Nephron (organoid): ENCODE measurements around the gene CREB3L4.

Source experiments
- H3K27ac Mint-ChIP-seq, 3 experiments: 2 replicates each; pipeline ENCODE4 v1.8.0; 2020; ENCODE audit warnings: mixed read lengths in 3 of 3, mild to moderate bottlenecking in 2 of 3, moderate library complexity in 1 of 3
- H3K27me3 Mint-ChIP-seq: 2 replicates; pipeline ENCODE4 v1.8.0; 2021; ENCODE audit warnings: low read depth, mild to moderate bottlenecking, moderate library complexity, mixed read lengths
- H3K36me3 Mint-ChIP-seq: 2 replicates; pipeline ENCODE4 v1.8.0; 2020; ENCODE audit warnings: low read depth, mixed read lengths
- H3K4me1 Mint-ChIP-seq: 2 replicates; pipeline ENCODE4 v1.8.0; 2020; ENCODE audit warnings: mixed read lengths
- H3K4me3 Mint-ChIP-seq, 3 experiments: 2 replicates each; pipeline ENCODE4 v1.8.0; 2020; ENCODE audit warnings: mild to moderate bottlenecking in 3 of 3, mixed read lengths in 3 of 3, moderate library complexity in 2 of 3
- H3K9me3 Mint-ChIP-seq: 2 replicates; pipeline ENCODE4 v1.8.0; 2020; ENCODE audit warnings: mixed read lengths
- TF ChIP-seq, protein P1 (sequence below), 3 experiments: fragments of 200-600 bp; sonication (generic); IDR thresholded peaks; one replicate each; pipeline ENCODE4 v1.5.0; 2021; ENCODE audit warnings: antibody characterized with exemption in 3 of 3; ENCODE audit not compliant: unreplicated experiment in 3 of 3

Gene CREB3L4

DNA sequence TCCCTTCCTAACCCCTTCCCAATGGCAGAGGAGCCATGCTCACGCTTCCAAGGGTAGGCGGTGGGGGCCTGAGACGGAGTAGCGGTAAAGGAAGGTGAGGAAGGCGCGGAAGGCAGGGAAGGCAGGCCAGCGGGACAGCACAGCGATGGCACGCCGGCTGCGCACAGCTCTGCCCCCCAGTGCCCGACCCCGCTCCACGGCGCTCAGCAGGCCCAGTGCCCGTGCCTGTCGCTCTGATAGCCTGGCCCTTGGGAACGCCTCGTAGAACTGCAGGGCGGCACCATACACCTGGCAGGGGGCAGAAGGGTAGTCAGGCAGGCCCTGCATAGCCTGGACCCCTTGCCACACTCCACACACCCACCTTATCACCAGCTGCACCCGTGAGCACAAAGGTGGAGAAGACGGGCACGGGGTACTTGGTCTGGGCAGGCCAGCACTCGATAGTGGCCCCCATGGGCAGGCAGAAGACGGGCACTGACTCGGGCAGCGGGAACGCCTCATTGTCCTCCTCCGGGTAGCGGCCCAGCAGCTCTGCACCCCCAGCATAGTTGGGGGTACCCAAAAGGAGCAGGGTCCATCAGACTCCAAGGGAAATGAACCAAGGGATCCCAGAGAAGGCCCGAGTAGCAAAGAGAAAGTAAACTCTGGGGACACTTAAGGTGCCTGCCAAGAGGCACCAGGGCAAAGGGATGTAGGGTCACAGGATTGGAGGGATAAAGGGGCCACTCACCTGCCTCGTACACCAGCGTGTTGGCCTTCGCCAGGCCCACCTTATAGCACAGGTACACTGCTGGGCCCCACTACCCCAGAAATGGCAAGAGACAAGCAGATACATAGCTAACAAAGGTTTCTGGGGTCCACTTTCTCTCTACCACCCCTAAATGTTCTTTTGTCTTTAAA, 25.6 kb upstream of the CREB3L4 start:
- peak overlapping the region in 1 of 3 experiments; percentile 43 for H3K4me3 Mint-ChIP-seq
- no peaks in the 10 kb centered on the region for H3K9me3 Mint-ChIP-seq
- peaks cover 10% of the 10 kb centered on the region for H3K4me1 Mint-ChIP-seq
- no peak overlapping the region for H3K27ac Mint-ChIP-seq
- no peaks in the 10 kb centered on the region for H3K27me3 Mint-ChIP-seq
- TF ChIP-seq, protein P1, sequence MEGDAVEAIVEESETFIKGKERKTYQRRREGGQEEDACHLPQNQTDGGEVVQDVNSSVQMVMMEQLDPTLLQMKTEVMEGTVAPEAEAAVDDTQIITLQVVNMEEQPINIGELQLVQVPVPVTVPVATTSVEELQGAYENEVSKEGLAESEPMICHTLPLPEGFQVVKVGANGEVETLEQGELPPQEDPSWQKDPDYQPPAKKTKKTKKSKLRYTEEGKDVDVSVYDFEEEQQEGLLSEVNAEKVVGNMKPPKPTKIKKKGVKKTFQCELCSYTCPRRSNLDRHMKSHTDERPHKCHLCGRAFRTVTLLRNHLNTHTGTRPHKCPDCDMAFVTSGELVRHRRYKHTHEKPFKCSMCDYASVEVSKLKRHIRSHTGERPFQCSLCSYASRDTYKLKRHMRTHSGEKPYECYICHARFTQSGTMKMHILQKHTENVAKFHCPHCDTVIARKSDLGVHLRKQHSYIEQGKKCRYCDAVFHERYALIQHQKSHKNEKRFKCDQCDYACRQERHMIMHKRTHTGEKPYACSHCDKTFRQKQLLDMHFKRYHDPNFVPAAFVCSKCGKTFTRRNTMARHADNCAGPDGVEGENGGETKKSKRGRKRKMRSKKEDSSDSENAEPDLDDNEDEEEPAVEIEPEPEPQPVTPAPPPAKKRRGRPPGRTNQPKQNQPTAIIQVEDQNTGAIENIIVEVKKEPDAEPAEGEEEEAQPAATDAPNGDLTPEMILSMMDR (IDR thresholded peaks at IDR 0.05; ENCODE audit: unreplicated experiment in 3 of 3), result no peak
- H3K36me3 Mint-ChIP-seq, result peaks cover 26% of the 10 kb centered on the region

DNA sequence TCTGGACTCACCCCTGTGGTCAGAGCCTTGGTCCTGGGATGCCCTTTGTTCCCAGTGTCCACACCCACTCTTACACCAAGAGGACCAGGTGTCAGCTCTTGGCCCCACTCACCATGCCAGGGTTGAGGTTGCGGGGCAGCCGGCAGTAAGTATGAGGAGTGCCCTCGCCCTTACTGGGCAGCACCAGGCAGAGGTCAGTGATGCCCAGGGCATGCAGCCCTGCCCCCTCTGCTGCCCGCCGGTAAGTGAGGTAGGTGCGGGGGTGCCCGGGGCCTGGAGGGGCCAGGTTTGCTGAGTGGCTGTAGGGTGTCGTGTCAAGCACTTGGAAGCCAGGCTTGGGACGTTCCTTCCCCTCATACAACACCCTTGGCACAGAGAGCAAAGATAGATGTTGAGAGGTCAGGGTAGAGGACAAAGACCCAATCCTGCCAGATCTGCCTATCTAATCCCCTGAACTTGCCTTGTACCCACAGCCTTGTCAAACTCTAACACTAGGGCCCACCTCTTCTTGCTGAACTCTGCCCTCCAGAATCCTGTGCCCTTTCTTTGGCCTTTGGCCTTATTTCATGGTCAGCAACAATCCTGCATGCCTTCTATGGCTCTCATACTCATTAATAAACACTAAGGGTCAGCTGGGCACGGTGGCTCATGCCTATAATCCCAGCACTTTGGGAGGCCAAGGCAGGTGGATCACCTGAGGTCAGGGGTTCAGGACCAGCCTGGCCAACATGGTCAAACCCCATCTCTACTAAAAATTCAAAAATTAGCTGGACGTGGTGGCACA, 24.7 kb upstream of the CREB3L4 start:
- TF ChIP-seq, protein P1 (IDR thresholded peaks at IDR 0.05; ENCODE audit: unreplicated experiment in 3 of 3), result no peak
- Mint-ChIP-seq H3K4me3 (no peak overlapping the region), H3K27ac (no peak overlapping the region), H3K9me3 (no peaks in the 10 kb centered on the region), H3K4me1 (peaks cover 10% of the 10 kb centered on the region), H3K36me3 (peaks cover 19% of the 10 kb centered on the region), H3K27me3 (no peaks in the 10 kb centered on the region)

DNA sequence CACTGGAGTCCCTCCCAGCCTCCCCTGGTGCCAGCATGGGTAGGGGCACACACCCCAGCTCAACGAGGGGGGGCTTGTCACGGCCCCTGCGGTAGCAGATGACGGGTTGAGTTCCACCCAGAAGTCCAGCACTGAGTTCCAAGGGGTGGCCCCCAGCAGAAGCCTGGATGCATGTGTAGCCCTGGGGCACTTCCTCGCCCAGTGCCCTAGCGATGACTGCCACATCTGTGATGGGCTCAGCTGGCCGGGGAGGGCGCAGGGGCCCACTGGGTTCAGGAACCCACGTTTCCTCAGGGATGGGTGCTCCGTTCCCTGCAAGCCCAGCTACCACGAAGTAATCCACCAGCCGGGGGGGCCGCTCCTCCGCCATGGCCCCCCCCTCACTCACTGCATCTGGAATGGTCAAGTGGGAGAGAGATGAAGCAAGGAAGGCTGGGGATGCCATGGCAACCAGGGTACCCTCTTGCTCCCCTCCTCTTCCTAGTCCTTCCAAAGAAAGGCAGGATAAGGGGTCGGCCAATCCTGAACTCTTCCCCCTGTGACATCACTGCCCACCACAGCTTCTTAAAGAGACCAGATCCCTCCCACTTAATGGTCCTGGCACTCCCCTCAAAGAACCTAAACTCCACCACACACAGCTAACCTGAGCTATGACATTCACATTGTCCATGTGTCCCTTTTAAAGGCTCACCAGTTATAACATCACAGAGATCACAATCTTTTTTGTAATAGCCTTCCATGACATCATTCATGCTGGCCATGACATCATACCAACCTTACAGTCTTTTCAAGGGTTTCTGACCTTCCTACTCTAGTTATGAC, 23.5 kb upstream of the CREB3L4 start:
- Mint-ChIP-seq H3K9me3 (no peaks in the 10 kb centered on the region), H3K4me1 (peaks cover 10% of the 10 kb centered on the region), H3K4me3 (peak overlapping the region; percentile 89 to 97 (median 91)), H3K27ac (peak overlapping the region in 2 of 3 experiments; percentile 14 to 46), H3K36me3 (peaks cover 19% of the 10 kb centered on the region), H3K27me3 (no peaks in the 10 kb centered on the region)
- TF ChIP-seq, protein P1 (IDR thresholded peaks at IDR 0.05; ENCODE audit: unreplicated experiment in 3 of 3), result no peak

DNA sequence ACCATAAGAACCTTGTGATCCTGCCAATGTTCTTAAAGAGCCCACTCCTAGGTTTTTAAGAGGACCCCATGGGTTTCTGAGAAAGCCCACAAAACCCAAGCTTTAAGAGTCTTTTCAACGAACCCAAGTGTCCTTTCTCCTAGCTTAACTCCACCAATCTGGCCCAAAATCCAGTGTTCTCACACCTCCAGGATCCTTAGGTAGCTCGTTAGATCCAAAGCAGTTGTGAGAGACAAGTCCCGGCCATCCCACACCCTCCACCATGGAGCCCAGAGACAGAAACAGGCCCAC, 22.9 kb upstream of the CREB3L4 start:
- H3K4me1 Mint-ChIP-seq, result peaks cover 10% of the 10 kb centered on the region
- TF ChIP-seq, protein P1 (IDR thresholded peaks at IDR 0.05; ENCODE audit: unreplicated experiment in 3 of 3), result no peak
- H3K27me3 Mint-ChIP-seq, result no peaks in the 10 kb centered on the region
- H3K36me3 Mint-ChIP-seq, result peaks cover 14% of the 10 kb centered on the region
- H3K4me3 Mint-ChIP-seq, result peak overlapping the region; percentile 89 to 97 (median 91)
- H3K9me3 Mint-ChIP-seq, result no peaks in the 10 kb centered on the region
- peak overlapping the region in 1 of 3 experiments; percentile 46 for H3K27ac Mint-ChIP-seq

DNA sequence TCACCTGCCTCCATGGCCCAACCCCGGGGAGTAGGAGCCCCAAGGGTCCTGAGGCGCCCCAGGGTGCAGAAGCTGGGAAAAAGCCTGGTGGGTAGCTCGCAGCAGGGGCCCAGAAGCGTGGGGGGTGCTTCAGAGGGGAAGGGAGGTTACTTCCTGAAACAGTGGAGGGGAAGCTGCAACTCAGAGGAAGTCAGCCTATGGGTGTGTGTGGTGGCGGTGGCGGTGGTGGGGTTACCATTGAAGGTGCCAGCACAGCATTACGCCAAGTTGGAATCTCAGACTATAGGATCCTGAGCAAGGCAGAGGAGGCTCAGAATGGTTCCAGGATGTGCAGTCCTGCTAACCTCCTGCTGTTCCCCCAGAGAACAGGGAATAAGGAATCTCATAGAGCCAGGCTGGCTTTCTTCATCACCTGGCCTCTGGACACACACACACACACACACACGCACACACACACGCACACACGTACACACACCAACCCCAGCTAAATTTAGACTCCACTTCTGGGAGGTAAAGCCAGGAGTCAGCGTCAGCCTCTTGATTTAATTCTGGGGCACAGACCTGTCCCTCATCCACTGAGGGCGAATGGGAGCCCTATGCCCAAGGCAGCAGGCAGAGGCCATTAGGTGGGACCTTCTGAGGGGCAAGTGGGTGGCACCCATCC, 22.4 kb upstream of the CREB3L4 start:
- Mint-ChIP-seq H3K36me3 (peaks cover 13% of the 10 kb centered on the region), H3K4me1 (peaks cover 10% of the 10 kb centered on the region), H3K27me3 (no peaks in the 10 kb centered on the region), H3K27ac (peak overlapping the region; percentile 63 to 91 (median 75)), H3K4me3 (peak overlapping the region; percentile 89 to 97 (median 91)), H3K9me3 (no peaks in the 10 kb centered on the region)
- TF ChIP-seq, protein P1 (IDR thresholded peaks at IDR 0.05; ENCODE audit: unreplicated experiment in 3 of 3), result no peak
